ENCODE data around the gene ABL2.

DNA sequence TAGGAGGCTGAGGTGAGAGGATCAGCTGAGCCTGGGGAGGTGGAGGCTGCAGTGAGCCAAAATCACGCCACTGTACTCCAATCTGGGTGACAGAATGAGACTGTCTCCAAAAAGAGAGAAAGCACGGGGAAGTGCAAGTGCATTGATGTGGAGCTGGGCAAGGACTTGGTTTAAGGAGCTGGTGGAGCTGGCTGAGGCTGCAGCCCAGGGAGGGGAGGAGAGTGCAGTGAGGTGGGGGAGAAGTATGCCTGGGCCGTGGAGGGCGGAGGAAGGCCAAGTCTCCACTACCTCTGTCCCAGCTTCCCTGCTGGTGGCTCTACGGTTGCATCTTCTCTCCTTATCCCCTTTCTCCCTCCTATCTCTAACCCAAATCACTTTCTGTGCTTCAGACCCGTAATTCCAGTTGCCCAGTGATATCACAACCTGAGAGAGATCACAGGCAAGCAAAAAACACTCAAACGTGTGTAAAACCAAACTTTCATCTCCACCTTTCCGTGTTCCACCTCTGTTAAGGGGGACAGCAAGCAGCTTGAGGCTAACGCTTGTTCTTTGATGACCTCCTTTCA is 136.5 kb downstream of the ABL2 start:
- no peak for TF ChIP-seq POLR2AphosphoS5 (IDR thresholded peaks at IDR 0.05)
- TF ChIP-seq, protein P1, sequence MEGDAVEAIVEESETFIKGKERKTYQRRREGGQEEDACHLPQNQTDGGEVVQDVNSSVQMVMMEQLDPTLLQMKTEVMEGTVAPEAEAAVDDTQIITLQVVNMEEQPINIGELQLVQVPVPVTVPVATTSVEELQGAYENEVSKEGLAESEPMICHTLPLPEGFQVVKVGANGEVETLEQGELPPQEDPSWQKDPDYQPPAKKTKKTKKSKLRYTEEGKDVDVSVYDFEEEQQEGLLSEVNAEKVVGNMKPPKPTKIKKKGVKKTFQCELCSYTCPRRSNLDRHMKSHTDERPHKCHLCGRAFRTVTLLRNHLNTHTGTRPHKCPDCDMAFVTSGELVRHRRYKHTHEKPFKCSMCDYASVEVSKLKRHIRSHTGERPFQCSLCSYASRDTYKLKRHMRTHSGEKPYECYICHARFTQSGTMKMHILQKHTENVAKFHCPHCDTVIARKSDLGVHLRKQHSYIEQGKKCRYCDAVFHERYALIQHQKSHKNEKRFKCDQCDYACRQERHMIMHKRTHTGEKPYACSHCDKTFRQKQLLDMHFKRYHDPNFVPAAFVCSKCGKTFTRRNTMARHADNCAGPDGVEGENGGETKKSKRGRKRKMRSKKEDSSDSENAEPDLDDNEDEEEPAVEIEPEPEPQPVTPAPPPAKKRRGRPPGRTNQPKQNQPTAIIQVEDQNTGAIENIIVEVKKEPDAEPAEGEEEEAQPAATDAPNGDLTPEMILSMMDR (IDR thresholded peaks at IDR 0.05), result no peak
- no peak for TF ChIP-seq POLR2A (IDR thresholded peaks at IDR 0.05)
